GM12873 (cell line): ENCODE results near the gene ERFE.

Experiments used
- CTCF ChIP-seq: IDR thresholded peaks from 2 replicates; pipeline ENCODE4 v1.5.1; 2012; ENCODE audit warnings: low read depth, mild to moderate bottlenecking, moderate library complexity, low read length, control low read depth; ENCODE audit not compliant: insufficient read depth; ENCODE audit errors: missing control alignments

ERFE gene

GRCh38 chr2:238145851-238146250, 12.9 kb upstream of the ERFE start:
- TF ChIP-seq CTCF, result no peak

GRCh38 chr2:238146884-238147544, 11.8 kb upstream of the ERFE start:
- TF ChIP-seq CTCF, result no peak

- no peak for TF ChIP-seq CTCF
Measured at GRCh38 chr2:238148981-238149380, 9.8 kb upstream of the ERFE start.

- no peak for TF ChIP-seq CTCF
Measured at GRCh38 chr2:238149841-238150572, 8.8 kb upstream of the ERFE start.

GRCh38 chr2:238150686-238151085, 8.1 kb upstream of the ERFE start:
- no peak for TF ChIP-seq CTCF

GRCh38 chr2:238151205-238151604, 7.6 kb upstream of the ERFE start:
- TF ChIP-seq CTCF, result no peak

GRCh38 chr2:238151628-238152235, 7.0 kb upstream of the ERFE start:
- TF ChIP-seq CTCF, result no peak
